Measurements from ENCODE around the gene CTSD. TPM values are rescaled to one million over a fixed set of nuclear protein-coding genes. Genes with fewer than 3 reads are reported as not detected.

The CTSD gene
- total and polyA plus RNA-seq, 2 of the 8 experiments (the other 6 are each of a cell fraction or from before 2014, with no cell fraction given) = 169 to 173 TPM

- TF ChIP-seq CTCF (IDR thresholded peaks at IDR 0.05; ENCODE audit: control extremely low read depth in 1 of 3, insufficient read depth in 1 of 3, low read depth in 1 of 3, low read length in 3 of 3) (no peak), MAX (IDR thresholded peaks at IDR 0.05) (no peak), RNF2 (IDR thresholded peaks at IDR 0.05; ENCODE audit: borderline replicate concordance, low read depth, low read length, missing control alignments, poor library complexity, severe bottlenecking) (no peak), FOSL1 (IDR thresholded peaks at IDR 0.05; ENCODE audit: insufficient read depth, low read depth, low read length) (no peak), RBBP5 (IDR thresholded peaks at IDR 0.05; ENCODE audit: borderline replicate concordance, low read depth, low read length) (no peak)
Measured at GRCh38 chr11:1738380-1738779, 25.3 kb downstream of the CTSD start (continued).
